ENCODE data around the gene ZNF638.

ZNF638 gene

DNA sequence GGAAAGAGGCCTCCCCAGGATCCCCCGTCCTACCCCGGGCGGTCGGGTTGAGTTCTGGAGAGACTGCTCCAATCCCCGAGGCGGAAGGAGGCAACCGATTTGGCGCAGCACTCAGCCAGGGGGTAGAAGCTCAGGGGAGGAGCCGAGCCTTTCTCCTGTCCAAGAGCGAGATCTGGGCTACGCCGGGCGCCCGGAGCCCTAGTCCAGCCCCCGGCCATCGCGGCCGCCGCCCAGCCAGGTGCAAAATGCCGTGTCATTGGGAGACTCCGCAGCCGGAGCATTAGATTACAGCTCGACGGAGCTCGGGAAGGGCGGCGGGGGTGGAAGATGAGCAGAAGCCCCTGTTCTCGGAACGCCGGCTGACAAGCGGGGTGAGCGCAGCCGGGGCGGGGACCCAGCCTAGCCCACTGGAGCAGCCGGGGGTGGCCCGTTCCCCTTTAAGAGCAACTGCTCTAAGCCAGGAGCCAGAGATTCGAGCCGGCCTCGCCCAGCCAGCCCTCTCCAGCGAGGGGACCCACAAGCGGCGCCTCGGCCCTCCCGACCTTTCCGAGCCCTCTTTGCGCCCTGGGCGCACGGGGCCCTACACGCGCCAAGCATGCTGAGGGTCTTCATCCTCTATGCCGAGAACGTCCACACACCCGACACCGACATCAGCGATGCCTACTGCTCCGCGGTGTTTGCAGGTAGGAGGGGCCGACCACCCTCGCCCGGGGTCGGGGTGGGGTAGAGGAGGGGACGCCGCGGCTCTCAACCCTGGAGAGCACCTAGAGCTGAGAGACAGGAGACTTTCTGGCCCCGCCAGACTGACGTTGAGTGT is 122.0 kb downstream of the ZNF638 start, which contains the start of gene DYSF:
DYSF (plus strand) TSS at position 158 of the 817 bp plus-strand sequence.
- Mint-ChIP-seq H3K4me3 (peak within 1 kb of the TSS; percentile 78), H3K27me3 (peaks cover 17% of the 10 kb centered on the region), H3K4me1 (ENCODE audit: low read depth) (peaks cover 20% of the 10 kb centered on the region), H3K36me3 (no peaks in the 10 kb centered on the region), H3K9me3 (ENCODE audit: low read depth) (no peaks in the 10 kb centered on the region), H3K27ac (no peak within 1 kb of the TSS)

GRCh38 chr2:71454221-71455010 is 122.8 kb downstream of the ZNF638 start:
- no peak overlapping the region for H3K27ac Mint-ChIP-seq
- peaks cover 17% of the 10 kb centered on the region for H3K27me3 Mint-ChIP-seq
- peak overlapping the region; percentile 78 for H3K4me3 Mint-ChIP-seq
- H3K9me3 Mint-ChIP-seq (ENCODE audit: low read depth) = no peaks in the 10 kb centered on the region
- no peaks in the 10 kb centered on the region for H3K36me3 Mint-ChIP-seq
- peaks cover 20% of the 10 kb centered on the region for H3K4me1 Mint-ChIP-seq (ENCODE audit: low read depth)

DNA sequence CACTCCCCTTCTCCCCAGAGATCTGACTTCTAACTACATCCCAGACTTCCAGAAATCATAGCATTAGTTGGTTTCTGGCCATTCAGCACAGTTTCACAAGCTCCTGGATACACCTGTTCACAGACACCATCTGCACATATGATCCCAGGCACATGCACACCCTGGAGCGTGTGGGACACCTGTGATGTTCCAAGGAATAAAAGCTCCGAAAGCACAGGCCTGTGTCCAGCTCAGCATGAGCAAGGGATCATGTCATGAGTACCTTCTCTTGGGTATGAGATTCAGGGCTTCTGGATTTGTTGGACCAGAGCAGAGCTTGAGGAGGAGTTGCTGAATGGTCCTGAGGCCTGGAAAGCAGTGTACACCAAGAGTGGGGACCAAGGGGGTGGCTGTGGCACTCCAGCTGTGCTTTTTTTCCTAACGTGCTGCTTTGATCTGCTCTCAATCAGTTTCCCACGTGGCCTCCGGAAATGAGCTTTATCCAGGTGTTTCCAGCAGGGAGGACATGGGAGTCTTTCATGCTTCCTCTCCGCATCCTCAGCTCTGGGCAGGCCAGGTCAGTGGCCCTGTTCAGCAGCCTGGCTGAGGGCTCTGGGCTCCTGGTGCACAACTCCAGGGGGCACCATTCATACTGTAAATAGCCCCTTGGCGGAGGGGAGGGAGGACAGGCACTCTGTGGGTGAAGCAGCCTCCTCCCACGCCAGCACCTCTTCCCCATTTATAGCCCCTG is 123.6 kb downstream of the ZNF638 start:
- Mint-ChIP-seq H3K4me1 (ENCODE audit: low read depth) (peaks cover 20% of the 10 kb centered on the region), H3K27ac (no peak overlapping the region), H3K9me3 (ENCODE audit: low read depth) (no peaks in the 10 kb centered on the region), H3K4me3 (peak overlapping the region; percentile 78), H3K36me3 (no peaks in the 10 kb centered on the region), H3K27me3 (peaks cover 17% of the 10 kb centered on the region)

DNA sequence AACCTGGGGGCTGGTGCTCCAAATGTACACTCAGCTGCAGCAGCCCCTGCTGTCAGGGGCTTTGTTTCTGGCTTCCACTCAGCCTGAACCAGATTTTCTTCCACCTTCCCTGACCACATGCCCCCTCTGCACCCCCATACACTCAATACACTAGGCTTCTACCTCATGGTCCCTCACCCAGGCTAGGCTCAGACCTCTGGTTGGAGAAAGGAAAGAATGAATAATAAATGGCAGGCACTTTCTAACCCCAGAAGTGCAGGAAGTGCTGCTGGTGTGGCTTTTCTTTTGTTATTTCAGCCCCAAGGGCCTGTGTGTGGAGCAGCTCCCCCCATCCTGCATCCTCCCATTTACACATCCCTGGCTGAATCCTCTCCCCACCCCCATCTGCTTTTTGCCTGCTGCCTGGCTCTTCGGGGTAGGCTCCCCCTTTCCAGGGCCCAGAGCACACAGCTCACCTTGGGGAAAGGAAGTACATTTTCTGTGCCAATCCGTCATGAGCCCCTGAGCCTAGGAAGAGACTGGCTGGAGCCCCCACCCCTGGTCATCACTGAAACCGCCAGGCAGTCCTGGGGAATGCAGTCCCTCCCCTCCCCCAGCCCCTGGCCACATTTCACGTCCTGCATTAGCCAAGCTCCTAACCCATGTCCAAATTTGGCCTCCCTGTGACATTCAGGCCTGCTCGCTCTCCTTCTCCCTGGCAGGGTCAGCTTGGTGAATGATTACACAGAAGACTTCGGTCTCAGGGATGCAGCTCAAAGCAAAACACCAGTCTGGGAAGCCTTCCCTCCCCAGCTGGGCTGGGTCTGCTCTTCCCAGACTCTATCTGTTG is 124.4 kb downstream of the ZNF638 start:
- Mint-ChIP-seq H3K4me3 (no peak overlapping the region), H3K4me1 (ENCODE audit: low read depth) (peaks cover 20% of the 10 kb centered on the region), H3K27me3 (peaks cover 17% of the 10 kb centered on the region), H3K27ac (no peak overlapping the region), H3K36me3 (no peaks in the 10 kb centered on the region), H3K9me3 (ENCODE audit: low read depth) (no peaks in the 10 kb centered on the region)

- Mint-ChIP-seq H3K36me3 (no peaks in the 10 kb centered on the region), H3K27me3 (peaks cover 17% of the 10 kb centered on the region), H3K4me1 (ENCODE audit: low read depth) (peaks cover 20% of the 10 kb centered on the region), H3K27ac (no peak overlapping the region), H3K9me3 (ENCODE audit: low read depth) (no peaks in the 10 kb centered on the region), H3K4me3 (no peak overlapping the region)
These were observed 125.0 kb downstream of the ZNF638 start for GRCh38 chr2:71456617-71457016.

GRCh38 chr2:71457123-71457915 is 125.7 kb downstream of the ZNF638 start:
- no peaks in the 10 kb centered on the region for H3K9me3 Mint-ChIP-seq (ENCODE audit: low read depth)
- no peak overlapping the region for H3K27ac Mint-ChIP-seq
- no peak overlapping the region for H3K4me3 Mint-ChIP-seq
- H3K27me3 Mint-ChIP-seq = peaks cover 14% of the 10 kb centered on the region
- H3K36me3 Mint-ChIP-seq = no peaks in the 10 kb centered on the region
- peaks cover 19% of the 10 kb centered on the region for H3K4me1 Mint-ChIP-seq (ENCODE audit: low read depth)

- Mint-ChIP-seq H3K9me3 (ENCODE audit: low read depth) (no peaks in the 10 kb centered on the region), H3K36me3 (no peaks in the 10 kb centered on the region), H3K27me3 (peaks cover 13% of the 10 kb centered on the region), H3K4me3 (no peak overlapping the region), H3K4me1 (ENCODE audit: low read depth) (peaks cover 13% of the 10 kb centered on the region), H3K27ac (no peak overlapping the region)
These were observed 126.3 kb downstream of the ZNF638 start for GRCh38 chr2:71457923-71458322.

- H3K36me3 Mint-ChIP-seq = no peaks in the 10 kb centered on the region
- no peaks in the 10 kb centered on the region for H3K9me3 Mint-ChIP-seq (ENCODE audit: low read depth)
- H3K4me3 Mint-ChIP-seq = no peak overlapping the region
- peaks cover 8% of the 10 kb centered on the region for H3K4me1 Mint-ChIP-seq (ENCODE audit: low read depth)
- H3K27ac Mint-ChIP-seq = no peak overlapping the region
- H3K27me3 Mint-ChIP-seq = peaks cover 13% of the 10 kb centered on the region
These were observed 127.0 kb downstream of the ZNF638 start for GRCh38 chr2:71458413-71459083.

DNA sequence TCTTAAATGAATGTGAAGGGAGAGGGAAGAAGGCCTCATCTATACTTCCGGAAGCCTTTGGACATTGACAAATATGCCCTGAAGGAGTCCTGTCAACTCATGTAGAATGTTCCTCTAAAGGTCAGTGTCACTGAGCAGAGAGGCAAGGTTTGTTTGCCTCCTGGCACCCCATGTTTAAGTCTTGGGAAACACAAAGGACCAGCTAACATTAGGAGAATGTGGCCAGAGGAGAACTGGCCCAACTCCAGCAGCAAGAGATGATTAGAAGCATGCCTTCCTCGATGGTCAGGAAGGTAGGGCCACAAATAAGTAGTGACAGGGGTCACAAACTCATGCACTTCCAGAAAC is 127.5 kb downstream of the ZNF638 start:
- H3K4me3 Mint-ChIP-seq = no peak overlapping the region
- H3K4me1 Mint-ChIP-seq (ENCODE audit: low read depth) = peaks cover 8% of the 10 kb centered on the region
- H3K9me3 Mint-ChIP-seq (ENCODE audit: low read depth) = no peaks in the 10 kb centered on the region
- peaks cover 13% of the 10 kb centered on the region for H3K27me3 Mint-ChIP-seq
- H3K36me3 Mint-ChIP-seq = no peaks in the 10 kb centered on the region
- H3K27ac Mint-ChIP-seq = no peak overlapping the region

- Mint-ChIP-seq H3K4me1 (ENCODE audit: low read depth) (peaks cover under 1% of the 10 kb centered on the region), H3K4me3 (no peak overlapping the region), H3K27ac (no peak overlapping the region), H3K9me3 (ENCODE audit: low read depth) (no peaks in the 10 kb centered on the region), H3K27me3 (peaks cover 10% of the 10 kb centered on the region), H3K36me3 (no peaks in the 10 kb centered on the region)
These were observed 128.5 kb downstream of the ZNF638 start for GRCh38 chr2:71460056-71460455.

DNA sequence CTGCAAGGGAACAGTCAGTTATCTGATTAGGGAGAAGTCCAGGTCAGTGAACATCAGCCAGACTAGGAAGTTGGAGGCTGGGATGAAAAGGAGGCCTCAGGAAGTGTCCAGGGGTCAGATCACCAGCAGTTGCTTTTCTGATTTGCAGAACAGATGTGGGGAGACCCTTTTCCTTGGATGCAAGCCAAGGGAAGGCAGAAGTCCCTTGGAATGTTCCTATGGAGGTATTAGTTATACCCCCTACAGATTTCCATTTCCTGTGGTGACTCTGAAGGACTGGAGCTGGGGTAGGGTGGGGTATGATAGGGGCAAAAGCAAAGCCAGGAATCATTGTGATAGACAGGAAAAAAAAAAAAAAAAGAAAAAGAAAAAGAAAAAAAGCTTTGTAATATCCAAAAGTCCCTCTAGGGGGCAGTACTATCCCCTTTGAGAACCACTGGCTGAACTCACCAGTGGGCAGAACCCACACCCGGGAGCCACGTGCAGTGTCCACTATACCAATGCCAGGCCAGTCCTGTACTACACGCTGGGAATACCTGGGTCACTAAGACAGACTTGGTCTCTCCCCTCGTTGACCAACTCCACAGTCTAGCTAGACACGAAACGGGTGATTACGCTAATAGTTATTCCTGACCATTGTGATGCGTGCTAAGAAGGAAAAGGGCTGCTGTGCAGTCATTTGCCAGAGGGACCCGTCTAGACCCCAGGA is 129.2 kb downstream of the ZNF638 start:
- H3K27ac Mint-ChIP-seq = no peak overlapping the region
- no peak overlapping the region for H3K4me3 Mint-ChIP-seq
- peaks cover 5% of the 10 kb centered on the region for H3K27me3 Mint-ChIP-seq
- no peaks in the 10 kb centered on the region for H3K36me3 Mint-ChIP-seq
- H3K4me1 Mint-ChIP-seq (ENCODE audit: low read depth) = no peaks in the 10 kb centered on the region
- no peaks in the 10 kb centered on the region for H3K9me3 Mint-ChIP-seq (ENCODE audit: low read depth)

DNA sequence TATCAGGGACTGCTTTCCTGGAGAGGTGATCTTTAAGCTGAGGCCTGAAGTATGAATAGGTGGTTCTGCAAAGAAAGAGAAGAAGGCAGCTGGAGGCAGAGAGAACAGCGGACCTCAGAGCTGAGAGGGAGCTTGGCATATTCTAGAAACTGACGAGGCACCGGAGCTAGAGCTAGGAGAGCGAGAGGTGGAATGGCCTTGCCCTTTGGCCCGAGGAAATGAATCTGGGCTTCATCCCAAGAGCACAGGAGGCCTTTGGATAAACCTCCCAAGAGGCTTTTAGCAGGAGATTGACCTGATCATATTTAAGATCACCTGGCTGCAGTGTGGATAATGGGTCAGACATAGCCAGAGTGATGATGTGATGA is 129.7 kb downstream of the ZNF638 start:
- Mint-ChIP-seq H3K27ac (no peak overlapping the region), H3K4me1 (ENCODE audit: low read depth) (no peaks in the 10 kb centered on the region), H3K36me3 (no peaks in the 10 kb centered on the region), H3K27me3 (peaks cover 2% of the 10 kb centered on the region), H3K9me3 (ENCODE audit: low read depth) (no peaks in the 10 kb centered on the region), H3K4me3 (no peak overlapping the region)

- H3K27me3 Mint-ChIP-seq = peaks cover 2% of the 10 kb centered on the region
- no peak overlapping the region for H3K27ac Mint-ChIP-seq
- no peak overlapping the region for H3K4me3 Mint-ChIP-seq
- H3K36me3 Mint-ChIP-seq = no peaks in the 10 kb centered on the region
- H3K9me3 Mint-ChIP-seq (ENCODE audit: low read depth) = no peaks in the 10 kb centered on the region
- H3K4me1 Mint-ChIP-seq (ENCODE audit: low read depth) = peaks cover 4% of the 10 kb centered on the region
These were observed 130.5 kb downstream of the ZNF638 start for GRCh38 chr2:71462056-71462605.

All from activated naive CD8-positive, alpha-beta T cell (primary cell).